Measurements from ENCODE around the gene KMT5B.

KMT5B gene

GRCh38 chr11:68121067-68121899, 91.8 kb downstream of the KMT5B start, which contains the start of gene CHKA:
Gene CHKA, minus strand, starts transcription at chr11:68121388. Its CDS starts 211 bp downstream, at chr11:68121177.
- in situ Hi-C loops (cut with MboI; ENCODE audit: low sequenced_read_pairs), result no loop called here

DNA sequence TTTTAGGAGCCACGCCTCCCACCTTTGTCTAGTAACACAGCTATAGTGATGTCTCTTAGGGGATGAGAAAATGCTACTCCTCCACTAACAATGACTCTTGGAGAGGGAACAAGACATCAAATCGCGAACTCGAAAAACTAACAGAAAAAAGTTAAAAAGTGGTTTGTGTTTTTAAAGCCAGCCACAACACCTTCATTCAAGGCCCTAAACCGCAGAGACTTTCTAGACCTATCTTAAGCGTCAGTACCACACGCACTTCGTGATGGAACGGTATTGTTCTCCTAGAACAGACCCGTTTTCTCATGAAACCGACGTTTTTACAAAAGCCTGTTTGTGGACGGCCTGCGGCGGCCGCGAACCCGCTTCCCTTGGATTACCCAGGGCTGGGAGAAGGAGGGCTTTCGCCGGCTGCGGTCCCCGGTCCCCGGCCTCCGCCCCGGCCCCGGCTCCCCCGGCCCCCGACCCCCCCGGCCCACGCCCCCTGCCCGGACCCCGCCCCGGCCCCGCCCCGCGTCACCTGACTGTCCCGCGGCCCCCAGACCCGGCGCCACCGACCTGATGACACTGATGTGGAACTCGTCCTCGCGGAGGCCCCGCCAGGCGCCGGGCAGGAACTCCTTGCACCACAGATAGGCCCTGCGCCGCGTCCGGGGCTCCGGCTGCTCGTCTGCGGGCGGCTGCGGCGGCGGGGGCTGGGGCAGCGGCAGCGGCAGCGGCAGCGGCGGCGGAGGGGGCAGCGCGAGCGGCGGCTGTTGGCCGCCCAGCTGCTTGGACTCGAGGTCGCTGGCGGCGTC, 92.6 kb downstream of the KMT5B start:
- in situ Hi-C loops (cut with MboI; ENCODE audit: low sequenced_read_pairs), result no loop called here

- in situ Hi-C loops (cut with MboI; ENCODE audit: low sequenced_read_pairs), result no loop called here
Measured at GRCh38 chr11:68118706-68119448, 94.2 kb downstream of the KMT5B start.

DNA sequence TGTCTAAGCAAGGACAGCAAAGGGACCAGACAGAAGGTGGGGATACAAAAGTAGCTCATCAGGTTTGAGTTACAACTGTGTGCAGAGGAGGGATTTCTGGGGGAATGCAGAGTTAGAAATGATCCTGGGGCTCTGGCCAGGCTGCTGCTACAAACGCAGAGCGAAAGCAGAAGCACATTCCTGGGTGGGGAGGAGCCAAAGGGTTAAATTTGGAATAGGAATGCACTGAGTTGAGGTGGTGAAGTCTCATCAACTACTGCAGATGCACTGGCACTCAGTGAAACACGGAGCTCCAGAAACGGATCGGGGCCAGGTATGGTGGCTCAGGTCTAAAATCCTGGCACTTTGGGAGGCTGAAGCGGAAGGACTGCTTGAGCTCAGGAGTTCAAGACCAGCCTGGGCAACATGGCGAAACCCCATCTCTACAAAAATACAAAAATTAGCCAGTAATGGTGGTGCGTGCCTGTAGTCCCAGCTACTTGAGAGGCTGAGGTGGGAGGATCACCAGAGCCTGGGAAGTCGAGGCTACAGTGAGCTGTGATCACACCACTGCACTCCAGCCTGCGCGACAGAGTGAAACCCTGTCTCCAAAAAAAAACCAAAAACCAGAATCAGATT, 95.1 kb downstream of the KMT5B start:
- in situ Hi-C loops (cut with MboI; ENCODE audit: low sequenced_read_pairs), result no loop called here

- in situ Hi-C loops (cut with MboI; ENCODE audit: low sequenced_read_pairs), result no loop called here
Measured at GRCh38 chr11:68116974-68117373, 96.1 kb downstream of the KMT5B start.

- in situ Hi-C loops (cut with MboI; ENCODE audit: low sequenced_read_pairs), result no loop called here
Measured at GRCh38 chr11:68116126-68116525, 97.0 kb downstream of the KMT5B start.

GRCh38 chr11:68115285-68115684, 97.8 kb downstream of the KMT5B start:
- in situ Hi-C loops (cut with MboI; ENCODE audit: low sequenced_read_pairs), result no loop called here

DNA sequence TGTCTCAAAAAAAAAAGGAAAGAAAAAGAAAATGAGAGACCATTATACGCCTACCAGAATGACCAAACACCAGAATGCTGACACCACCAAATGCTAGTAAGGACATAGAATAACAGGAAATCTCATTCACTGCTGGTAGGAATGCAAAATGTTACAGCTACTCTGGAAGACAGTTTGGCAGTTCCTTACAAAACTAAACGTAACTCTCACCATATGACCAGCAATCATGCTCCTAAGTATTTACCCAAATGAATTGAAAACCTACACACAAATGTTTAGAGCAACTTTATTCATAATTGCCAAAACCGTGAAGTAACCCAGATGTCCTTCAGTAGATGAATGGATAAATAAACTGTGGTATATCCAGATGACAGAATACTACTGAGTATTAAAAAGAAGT, 99.1 kb downstream of the KMT5B start:
- in situ Hi-C loops (cut with MboI; ENCODE audit: low sequenced_read_pairs), result no loop called here

- in situ Hi-C loops (cut with MboI; ENCODE audit: low sequenced_read_pairs), result no loop called here
Measured at GRCh38 chr11:68107689-68108088, 105.4 kb downstream of the KMT5B start.

GRCh38 chr11:68106165-68106940, 106.7 kb downstream of the KMT5B start:
- in situ Hi-C loops (cut with MboI; ENCODE audit: low sequenced_read_pairs), result no loop called here

Measured in HL-60/S4 treated with phorbol 12-myristate 13-acetate at 8.2 ng/mL for 4 days and 3 days (cell line).